Renal cortex interstitium (tissue), 15 donors: ENCODE measurements around the gene SLC39A8. TPM values are rescaled to one million over a fixed set of nuclear protein-coding genes. Genes with fewer than 3 reads are reported as not detected.
"Not testable (repeated sequence)": the region's sequence is repeated elsewhere in the genome, so short reads cannot be mapped to it uniquely, and the experiment has no call there.

Source experiments
- DNase-seq, 11 donors: peaks; one replicate each; pipeline ENCODE4 v3.0.0-alpha.2; 2013; ENCODE audit warnings: low read depth in 9 of 11, low spot score in 4 of 11; ENCODE audit errors: extremely low read depth in 1 of 11
- long read RNA-seq, 16 experiments: transcript quantifications; one replicate each; lab custom pipeline, GENCODE V29; 2026
- polyA plus RNA-seq, 3 donors: library from polyadenylated mRNA; unstranded; fragments of 120-200 nt; gene quantifications; one replicate each; pipeline ENCODE4 v1.2.1, GENCODE V29; 2013; ENCODE audit not compliant: insufficient read length in 3 of 3

SLC39A8 gene
- polyA plus RNA-seq = 10 to 100 TPM; 19.4 to 27.0 (median 23.2) TPM
- long read RNA-seq, donor 1, partial matches to known transcripts = 0 of 2 reads
- long read RNA-seq, donor 1, other reads (novel, unspliced or antisense) = 0 of 2 reads
- long read RNA-seq, donor 2, partial matches to known transcripts = 0 of 3 reads
- long read RNA-seq, donor 2, other reads (novel, unspliced or antisense) = 0 of 3 reads
- long read RNA-seq, donor 3, transcript SLC39A8-201 (9 exons, 3,144 nt) = major isoform, 7 of 22 reads
- long read RNA-seq, donor 3, transcript SLC39A8-202 (8 exons, 3,238 nt) = minor isoform, 5 of 22 reads
- long read RNA-seq, donor 3, partial matches to known transcripts = 10 of 22 reads
- long read RNA-seq, donor 3, other reads (novel, unspliced or antisense) = 0 of 22 reads
- long read RNA-seq, donor 4, partial matches to known transcripts = 0 of 2 reads
- long read RNA-seq, donor 4, other reads (novel, unspliced or antisense) = 0 of 2 reads
- long read RNA-seq, donor 5 = 0 reads
- long read RNA-seq, donor 6, partial matches to known transcripts = 0 of 4 reads
- long read RNA-seq, donor 6, other reads (novel, unspliced or antisense) = 0 of 4 reads
- long read RNA-seq, donor 7, partial matches to known transcripts = 6 of 8 reads
- long read RNA-seq, donor 7, other reads (novel, unspliced or antisense) = 0 of 8 reads
- long read RNA-seq, donor 8 = 0 reads
- long read RNA-seq, donor 9, partial matches to known transcripts = 0 of 5 reads
- long read RNA-seq, donor 9, other reads (novel, unspliced or antisense) = 0 of 5 reads
- long read RNA-seq, donor 10, partial matches to known transcripts = 11 of 15 reads
- long read RNA-seq, donor 10, other reads (novel, unspliced or antisense) = 0 of 15 reads
- long read RNA-seq, donor 11, partial matches to known transcripts = 0 of 5 reads
- long read RNA-seq, donor 11, other reads (novel, unspliced or antisense) = 0 of 5 reads
- long read RNA-seq, donor 12, partial matches to known transcripts = 0 of 1 reads
- long read RNA-seq, donor 12, other reads (novel, unspliced or antisense) = 0 of 1 reads
- long read RNA-seq, donor 13 = 0 reads
- long read RNA-seq, donor 14, partial matches to known transcripts = 8 of 13 reads
- long read RNA-seq, donor 14, other reads (novel, unspliced or antisense) = 0 of 13 reads
- long read RNA-seq, donor 15, partial matches to known transcripts = 0 of 1 reads
- long read RNA-seq, donor 15, other reads (novel, unspliced or antisense) = 0 of 1 reads
- long read RNA-seq, donor 16, transcript SLC39A8-202 (8 exons, 3,238 nt) = minor isoform, 10 of 35 reads
- long read RNA-seq, donor 16, transcript SLC39A8-201 (9 exons, 3,144 nt) = major isoform, 11 of 35 reads
- long read RNA-seq, donor 16, partial matches to known transcripts = 14 of 35 reads
- long read RNA-seq, donor 16, other reads (novel, unspliced or antisense) = 0 of 35 reads

DNA sequence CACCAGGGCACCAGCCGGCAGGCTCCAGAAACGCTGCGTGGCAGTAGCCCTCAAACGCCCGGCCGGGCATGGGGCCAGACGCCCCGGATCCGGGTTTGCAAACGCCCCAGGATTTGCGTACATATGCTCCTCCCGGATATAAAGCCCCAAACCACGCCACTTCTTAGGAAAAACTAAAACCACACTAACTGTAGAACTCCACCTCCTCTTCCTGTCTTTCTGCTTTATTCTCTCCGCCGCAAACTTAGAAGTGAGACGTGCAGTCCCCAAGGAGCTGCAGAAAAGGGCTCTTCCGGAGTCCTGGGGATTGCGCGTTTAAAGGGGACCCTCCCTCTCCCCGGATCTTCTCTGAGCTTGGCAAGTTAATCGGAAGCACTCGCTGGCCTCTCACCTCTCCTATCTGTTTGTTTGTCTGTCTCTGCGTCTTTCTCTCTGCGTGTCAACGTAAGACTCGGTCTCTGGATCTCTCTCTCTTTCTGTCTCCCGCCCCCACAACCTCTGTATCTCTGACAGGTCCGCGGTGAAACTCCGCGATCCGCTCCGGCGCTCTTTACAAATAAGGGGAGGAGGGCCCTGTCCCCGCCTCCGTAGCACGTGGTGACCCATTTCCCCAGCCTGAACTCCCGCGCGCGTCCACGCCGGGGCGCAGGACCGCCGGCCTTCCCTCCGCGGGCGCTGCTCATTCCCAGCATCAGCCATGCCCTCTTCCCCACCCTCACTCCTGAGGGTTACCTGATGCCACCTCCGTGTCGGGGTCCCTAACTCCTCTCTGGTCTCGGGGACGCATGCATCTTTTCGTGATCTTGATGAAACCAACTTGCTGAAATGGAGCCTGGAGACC is at the start of gene SLC39A8:
TSS of gene SLC39A8 (minus strand) at position 529 of the 841 bp plus-strand sequence. CDS start 820 bp downstream, outside the sequence.
- peak; percentile 60 to 86 (median 79) for DNase-seq

- no peak for DNase-seq
Measured at GRCh38 chr4:102392033-102392744, 46.9 kb upstream of the SLC39A8 start.

GRCh38 chr4:102390438-102390837 is 45.2 kb upstream of the SLC39A8 start:
- DNase-seq = no peak

DNA sequence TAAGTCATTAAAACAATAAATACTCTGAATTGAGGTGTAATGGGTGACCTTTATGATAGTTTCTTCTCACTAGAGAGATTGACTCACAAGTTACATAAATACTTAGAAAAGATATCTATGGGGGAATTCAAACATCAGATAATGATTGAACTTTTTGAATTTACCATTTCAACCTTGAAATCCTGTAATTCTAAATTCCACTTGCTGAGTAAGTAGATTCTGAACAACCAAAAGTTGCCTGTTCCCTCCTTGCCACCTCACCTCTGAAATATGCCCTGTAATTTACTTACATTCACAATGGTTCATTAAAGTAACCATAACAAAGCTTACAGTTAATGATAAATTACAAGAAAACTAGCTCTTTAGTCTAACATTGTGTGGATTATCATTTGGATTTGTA is 43.3 kb upstream of the SLC39A8 start:
- DNase-seq = no peak

GRCh38 chr4:102387552-102388150 is 42.4 kb upstream of the SLC39A8 start:
- DNase-seq = no peak

DNA sequence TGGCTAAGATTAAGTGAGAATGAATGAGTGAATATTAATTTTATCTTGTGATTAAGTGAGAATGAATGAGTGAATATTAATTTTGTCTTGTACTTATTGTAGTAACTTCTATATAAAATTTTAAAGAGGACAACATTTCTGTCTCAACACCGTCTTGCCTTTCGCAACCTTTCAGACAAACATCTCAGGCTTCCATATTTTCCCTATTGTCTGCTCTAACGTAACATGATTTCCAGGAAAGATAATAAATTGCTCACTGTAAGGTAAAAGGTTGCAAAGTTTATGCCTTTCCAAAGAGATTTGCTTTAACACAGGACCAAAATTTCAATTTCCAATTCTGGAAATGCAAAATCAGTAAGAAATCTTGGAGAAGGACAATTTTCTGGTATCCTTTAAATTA is 41.7 kb upstream of the SLC39A8 start:
- DNase-seq = no peak

DNA sequence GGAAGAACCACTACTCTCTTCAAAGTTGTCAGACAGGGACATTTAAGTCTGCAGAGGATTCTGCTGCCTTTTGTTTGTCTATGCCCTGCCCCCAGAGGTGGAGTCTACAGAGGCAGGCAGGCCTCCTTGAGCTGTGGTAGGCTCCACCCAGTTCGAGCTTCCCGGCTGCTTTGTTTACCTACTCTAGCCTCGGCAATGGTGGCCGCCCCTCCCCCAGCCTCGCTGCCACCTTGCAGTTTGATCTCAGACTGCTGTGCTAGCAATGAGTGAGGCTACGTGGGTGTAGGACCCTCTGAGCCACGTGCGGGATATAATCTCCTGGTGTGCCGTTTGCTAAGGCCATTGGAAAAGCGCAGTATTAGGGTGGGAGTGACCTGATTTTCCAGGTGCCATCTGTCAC is 35.0 kb upstream of the SLC39A8 start:
- DNase-seq = not testable (repeated sequence)

DNA sequence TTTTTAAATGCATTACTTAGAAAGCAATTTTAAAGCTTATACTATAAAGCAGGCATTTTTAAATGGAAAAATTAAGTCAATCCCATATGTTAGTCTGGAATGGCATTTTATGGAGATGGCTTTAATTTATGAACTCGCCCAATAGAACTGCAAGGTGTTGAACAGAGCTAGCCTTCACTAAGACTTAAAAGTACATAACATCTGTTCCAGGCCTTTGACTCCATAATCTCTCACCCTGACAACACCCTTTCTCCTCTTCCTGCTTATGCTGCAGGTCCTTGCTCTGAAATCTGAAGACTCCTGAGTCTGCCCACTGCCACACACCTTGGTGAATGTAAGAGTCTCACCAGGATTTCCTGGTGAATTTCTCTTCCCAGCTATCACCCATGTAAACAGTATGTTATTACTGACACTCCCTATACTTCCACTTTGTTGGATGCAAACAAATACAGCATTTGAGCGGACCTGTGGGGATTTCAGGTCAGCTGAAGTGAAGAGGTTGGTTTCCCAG is 17.7 kb upstream of the SLC39A8 start:
- DNase-seq = no peak

GRCh38 chr4:102358128-102358527 is 12.8 kb upstream of the SLC39A8 start:
- no peak for DNase-seq

DNA sequence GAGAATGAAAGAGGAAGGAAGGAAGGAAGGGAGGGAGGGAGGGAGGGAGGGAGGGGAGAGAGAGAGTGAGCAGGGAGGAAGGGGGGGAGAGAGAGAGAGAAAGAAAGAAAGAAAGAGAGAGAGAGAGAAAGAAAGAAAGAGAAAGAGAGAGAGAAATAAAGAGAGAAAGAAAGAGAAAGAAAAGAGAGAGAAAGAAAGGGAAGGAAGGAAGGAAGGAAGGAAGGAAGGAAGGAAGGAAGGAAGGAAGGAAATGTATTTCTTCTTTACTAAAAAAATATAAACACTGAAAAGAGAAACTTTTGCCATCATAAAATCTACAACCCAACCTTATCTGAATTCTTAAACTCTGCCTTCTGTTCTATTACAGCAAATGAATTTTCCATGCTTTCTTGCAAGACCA is 12.4 kb upstream of the SLC39A8 start:
- DNase-seq = not testable (repeated sequence)

DNA sequence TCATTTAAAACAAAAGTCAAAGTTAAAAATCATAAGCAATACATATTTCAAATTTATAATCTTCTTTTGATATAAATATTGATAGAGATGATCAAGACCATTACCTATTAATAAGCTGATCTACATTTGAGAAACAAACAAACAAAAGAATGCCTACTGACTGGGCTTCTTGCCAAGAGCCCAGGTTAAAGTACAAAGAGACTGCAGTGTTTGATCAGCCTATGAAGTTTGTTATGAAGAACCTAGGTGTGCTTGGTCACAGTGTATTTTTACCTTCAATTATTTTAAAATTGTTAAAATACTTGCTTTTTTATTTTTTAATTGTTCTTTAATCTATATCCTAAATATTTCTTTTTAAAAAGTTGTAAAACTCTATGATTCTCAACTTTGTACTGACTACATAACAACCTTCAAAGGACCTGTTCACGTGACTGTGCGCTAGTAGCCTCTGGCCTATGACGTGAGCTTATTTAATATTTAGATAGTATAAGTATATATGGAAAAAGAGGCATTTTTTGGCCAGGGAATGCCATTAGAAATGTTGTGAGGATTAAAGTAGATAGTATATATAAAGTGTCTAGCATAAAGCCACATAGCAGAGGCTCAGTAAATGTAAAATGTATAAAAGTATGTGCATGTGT is 11.4 kb upstream of the SLC39A8 start:
- no peak for DNase-seq

- DNase-seq = no peak
Measured at GRCh38 chr4:102355748-102356147, 10.5 kb upstream of the SLC39A8 start.

- no peak for DNase-seq
Measured at GRCh38 chr4:102354671-102355454, 9.6 kb upstream of the SLC39A8 start.

DNA sequence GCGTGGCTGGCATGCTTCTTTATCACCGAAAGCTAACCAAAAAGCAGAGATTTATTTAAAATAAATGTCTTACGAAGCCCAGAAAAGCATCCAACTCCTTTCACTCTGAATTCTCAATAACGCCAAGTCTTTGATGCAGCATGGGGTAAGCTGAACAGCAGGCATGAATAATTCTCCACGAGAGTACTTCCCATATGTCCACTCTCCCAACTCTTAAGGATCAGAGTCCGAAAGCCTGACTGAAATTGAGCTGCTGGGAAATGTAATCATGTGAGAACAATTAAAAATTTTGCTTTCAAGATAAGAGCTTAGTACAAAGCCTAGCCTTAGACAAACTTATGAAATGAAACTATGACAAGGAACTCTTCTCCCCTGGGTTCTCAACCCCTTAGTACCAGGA is 7.5 kb upstream of the SLC39A8 start:
- DNase-seq = no peak

DNA sequence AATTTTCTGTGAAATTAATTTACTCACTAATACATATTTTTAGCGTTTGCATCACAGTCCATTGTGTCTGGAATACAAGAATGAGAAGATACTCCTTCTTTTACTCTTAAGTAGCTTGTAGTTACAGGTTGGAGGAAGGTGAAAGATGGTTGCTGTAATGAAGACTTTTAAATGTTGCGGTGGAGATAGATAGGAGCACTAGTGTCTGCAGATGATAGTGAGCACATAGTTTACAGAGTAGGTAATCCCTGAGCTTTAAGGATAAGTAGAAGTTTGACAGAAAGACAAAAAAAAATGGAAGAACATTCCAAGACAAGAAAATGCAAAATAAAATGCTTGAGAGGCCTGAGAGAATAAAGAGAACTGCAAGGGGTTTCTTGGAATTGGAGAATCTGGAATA is 5.4 kb upstream of the SLC39A8 start:
- no peak for DNase-seq

GRCh38 chr4:102348701-102349100 is 3.4 kb upstream of the SLC39A8 start:
- no peak for DNase-seq
